Fibroblast of peridontal ligament (primary cell): Measurements from ENCODE around the gene ADK.
A peak's percentile ranks its signal among the peaks of the same experiment; 100 is the strongest.
"Not testable (repeated sequence)": the region's sequence is repeated elsewhere in the genome, so short reads cannot be mapped to it uniquely, and the experiment has no call there.

Source experiments
- DNase-seq: peaks from one replicate; pipeline ENCODE4 v3.0.0-alpha.2; 2010; ENCODE audit errors: extremely low read depth

The ADK gene

DNA sequence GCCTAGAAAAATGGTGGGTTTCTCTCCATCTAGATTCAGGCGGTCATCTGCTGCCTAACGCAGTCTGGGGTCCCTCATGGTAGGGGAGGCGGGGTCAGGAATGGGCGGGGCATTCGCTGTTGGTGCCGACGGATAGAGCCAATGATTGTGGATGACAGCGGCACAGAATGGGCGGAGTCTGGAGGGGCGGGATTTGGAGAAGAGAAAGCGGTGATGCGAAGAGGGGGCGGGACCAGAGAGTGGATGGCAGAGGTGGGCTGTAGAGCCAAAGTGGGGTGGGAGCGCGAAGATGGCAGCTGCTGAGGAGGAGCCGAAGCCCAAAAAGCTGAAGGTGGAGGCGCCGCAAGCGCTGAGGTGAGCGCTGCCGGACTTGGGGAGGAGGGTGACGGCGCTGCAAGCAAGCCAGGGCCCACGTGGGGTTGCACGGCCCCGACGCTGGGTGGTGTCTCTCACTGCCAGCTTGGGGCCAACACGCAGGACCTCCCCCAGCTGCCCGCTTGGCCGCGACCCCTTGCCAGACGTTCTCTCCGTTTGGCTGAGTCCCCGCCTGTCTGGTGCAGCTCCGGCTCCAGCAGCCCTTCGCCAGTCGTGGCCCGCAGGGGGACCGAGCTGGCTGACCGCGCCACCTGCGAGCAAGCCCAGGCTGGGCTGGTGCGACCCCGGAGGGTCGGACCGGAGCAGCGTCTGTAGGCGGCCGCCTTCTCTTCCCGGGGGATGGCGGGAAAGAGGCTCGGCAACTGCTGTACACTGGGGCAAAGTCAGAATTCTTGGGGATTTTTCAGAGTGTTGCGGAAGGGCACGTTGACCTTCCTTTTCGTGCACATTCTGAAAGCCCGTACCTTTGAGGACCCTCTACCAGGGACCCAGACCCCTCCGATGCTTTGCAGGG lies at the start of gene ADK:
Gene ADK, plus strand, starts transcription at position 232 of the 889 bp plus-strand sequence. Its CDS starts 58 bp downstream, at position 290.
- DNase-seq: peak; percentile 97

DNA sequence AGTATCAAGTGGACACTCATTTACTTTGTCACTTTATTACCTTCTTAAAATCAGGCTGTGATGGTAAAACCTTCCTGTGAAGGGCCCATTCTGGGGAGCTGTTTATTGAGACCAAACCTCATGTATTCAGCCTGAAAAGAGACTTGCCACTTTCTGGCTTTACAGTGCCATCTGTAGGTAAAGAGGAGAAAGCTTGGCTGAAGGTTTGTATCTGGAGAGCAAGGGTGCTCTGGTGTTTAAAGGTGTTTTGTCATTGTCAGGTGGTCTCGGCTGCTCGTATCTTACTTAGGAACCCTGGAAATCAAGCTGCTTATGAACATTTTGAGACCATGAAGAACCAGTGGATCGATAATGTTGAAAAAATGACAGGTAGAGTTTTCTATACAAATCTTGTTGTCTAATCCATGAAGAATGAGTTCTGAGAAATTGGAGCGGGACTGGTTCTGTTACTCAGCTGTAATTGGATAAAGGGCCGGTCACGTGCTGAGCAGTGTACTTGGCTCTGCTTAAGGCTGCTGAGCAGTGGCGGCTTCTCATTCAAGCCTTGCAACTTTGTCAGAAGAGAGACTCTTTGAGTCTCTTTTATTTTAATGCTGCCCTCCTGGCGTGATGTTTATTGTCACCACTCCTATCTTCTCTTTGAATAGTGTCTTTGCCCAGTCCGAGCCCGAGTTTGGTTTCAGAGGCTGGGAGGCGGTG lies 47.3 kb upstream of the ADK start:
- DNase-seq: peak; percentile 48

DNA sequence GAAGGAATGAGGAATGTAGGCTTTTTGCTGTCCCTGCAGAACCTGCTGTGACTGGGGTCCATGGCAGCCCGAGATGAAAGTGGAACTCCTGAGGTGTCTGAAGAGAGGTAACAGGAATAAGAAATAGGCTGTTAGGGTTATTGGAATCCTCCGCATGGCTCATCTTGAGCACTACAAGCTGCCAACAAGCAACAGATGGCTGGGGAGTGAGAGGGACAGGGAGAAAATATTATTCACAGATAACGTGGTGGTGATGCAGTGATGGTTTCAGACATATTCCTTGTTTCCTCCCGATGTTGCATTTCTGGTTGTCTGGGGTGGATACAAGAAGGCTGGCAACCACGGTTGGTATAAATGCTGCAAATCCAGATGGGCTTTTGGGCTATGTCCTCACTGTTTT lies 46.5 kb upstream of the ADK start:
- DNase-seq: no peak

DNA sequence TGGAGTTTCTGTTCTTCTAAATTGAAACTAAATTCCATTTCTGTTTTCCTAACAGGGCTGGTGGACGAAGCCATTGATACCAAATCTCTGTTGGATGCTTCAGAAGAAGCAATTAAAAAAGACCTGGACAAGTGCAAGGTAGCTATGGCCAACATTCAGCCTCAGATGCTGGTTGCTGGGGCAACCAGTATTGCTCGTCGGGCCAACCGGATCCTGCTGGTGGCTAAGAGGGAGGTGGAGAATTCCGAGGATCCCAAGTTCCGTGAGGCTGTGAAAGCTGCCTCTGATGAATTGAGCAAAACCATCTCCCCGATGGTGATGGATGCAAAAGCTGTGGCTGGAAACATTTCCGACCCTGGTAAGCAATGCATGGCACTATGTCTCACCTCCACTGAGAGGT lies 46.0 kb upstream of the ADK start:
- DNase-seq: no peak

GRCh38 chr10:74107391-74107790 lies 43.6 kb upstream of the ADK start:
- no peak for DNase-seq

DNA sequence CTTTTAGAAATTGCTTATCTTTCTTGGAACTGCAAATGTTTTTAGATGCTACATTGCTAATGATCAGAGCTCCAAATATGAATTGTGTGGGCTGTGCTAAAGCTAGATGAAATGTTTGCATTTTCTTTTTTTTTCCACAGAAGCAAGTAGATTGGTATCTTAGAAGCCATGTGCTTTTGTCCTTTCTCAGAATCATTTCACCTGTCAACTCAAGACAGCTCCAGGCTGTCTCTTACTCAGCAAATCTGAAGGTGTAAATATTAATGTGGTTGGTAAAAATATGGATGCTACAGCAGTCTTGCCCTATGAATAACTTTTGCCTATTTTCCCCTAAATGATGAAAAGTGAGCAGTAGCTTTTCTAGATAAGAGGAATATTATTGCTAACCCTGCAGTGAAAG lies 41.6 kb upstream of the ADK start:
- DNase-seq: no peak

GRCh38 chr10:74110120-74110519 lies 40.9 kb upstream of the ADK start:
- DNase-seq: no peak

GRCh38 chr10:74111799-74112198 lies 39.2 kb upstream of the ADK start:
- no peak for DNase-seq

DNA sequence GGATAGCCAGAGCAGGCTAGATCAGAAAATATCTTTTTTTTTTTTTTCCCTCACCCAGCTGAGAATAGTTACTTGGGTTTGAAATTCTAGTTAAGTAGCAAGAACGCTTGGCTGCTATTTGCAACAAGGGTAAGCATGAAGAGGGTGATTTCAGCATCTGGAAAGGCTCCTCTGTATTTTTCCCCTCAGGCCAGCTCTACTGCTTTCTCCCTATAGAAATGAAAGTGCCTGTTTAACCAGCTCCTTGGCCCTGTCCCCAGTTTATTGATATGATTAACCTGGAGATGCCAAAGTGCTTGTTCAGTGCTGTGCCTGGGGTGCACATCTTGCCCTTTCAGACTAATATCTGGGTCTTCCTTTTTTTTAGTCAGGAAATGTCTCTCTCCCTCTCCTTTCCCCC lies 37.5 kb upstream of the ADK start:
- DNase-seq: peak; percentile 71

GRCh38 chr10:74114041-74114448 lies 37.0 kb upstream of the ADK start:
- DNase-seq: no peak

DNA sequence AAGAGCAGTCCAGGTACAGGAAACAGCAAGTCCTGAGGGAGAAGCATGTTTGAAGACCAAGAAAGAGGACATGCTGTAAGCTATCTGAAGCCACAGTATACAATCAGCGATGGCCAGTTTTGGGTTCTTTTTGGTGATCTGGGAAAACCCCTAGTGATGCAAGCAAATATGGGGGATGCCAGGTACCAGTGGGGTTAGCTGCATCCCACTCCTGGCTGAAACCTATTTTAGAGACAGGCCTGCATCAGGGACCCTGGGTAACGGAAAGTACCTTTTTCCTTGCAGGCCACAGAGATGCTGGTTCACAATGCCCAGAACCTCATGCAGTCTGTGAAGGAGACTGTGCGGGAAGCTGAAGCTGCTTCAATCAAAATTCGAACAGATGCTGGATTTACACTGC lies 33.3 kb upstream of the ADK start:
- DNase-seq: no peak

- DNase-seq: no peak
These were observed 32.2 kb upstream of the ADK start for GRCh38 chr10:74118804-74119203.

DNA sequence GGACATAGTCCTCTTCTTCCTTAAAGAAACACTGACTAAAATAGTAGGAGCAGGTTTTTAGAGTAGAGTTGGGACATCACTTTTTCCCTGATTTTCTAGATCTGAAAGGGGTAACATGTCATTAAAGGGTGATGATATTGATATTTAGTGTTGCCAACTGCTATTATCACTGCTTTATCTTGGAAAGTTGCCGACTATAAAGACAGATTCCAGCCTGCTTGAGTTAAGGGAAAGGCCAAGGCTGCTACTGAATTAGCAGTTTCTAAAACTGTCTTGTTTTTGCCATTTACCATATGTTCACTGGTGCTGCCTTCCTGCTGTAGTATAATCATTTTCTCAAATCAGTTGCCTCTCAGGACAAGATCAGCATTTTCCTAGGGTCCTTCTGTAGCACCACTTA lies 30.1 kb upstream of the ADK start:
- DNase-seq: peak; percentile 48

- no peak for DNase-seq
These were observed 29.7 kb upstream of the ADK start for GRCh38 chr10:74121368-74121767.

DNA sequence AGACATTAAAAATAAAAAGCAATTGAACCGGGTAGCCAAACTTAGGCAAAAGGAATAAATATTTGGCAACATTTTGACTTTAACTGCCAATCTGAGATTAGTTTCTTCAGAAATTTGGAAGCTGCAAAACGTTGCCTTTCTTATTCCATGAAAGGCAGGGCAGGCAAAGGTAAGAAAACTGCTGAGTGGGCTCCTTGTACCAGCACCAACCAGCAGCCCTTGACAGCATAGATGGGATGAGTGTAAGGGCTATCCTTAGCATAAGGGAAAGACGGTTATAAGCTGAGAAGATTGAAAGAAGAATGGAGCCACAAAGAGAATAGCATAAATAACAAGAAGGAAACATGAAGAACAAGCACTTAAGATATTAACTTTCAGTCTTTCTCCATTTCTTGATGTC lies 29.0 kb upstream of the ADK start:
- no peak for DNase-seq

DNA sequence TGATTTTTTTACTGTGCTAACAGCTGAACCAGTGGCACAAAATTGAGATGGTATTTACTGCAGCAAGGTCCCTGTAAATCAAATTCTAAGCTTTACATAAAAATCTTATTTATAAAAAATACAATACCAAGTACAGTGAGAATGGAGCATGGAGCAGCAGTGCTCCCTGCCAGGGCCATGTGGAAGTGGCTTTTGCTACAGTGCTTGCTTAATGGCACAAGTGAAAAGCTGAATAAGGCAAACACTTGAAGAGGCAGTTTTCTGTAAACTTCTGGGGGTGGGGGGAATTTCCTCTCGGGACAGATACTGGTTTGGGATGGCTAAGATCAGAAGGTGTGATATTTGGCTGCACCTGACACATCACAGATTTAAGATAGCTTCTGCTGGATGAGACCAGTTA lies 27.9 kb upstream of the ADK start:
- no peak for DNase-seq

GRCh38 chr10:74133923-74134820 lies 16.8 kb upstream of the ADK start:
- no peak for DNase-seq

- DNase-seq: no peak
These were observed 15.6 kb upstream of the ADK start for GRCh38 chr10:74135452-74135851.

GRCh38 chr10:74137992-74138391 lies 13.0 kb upstream of the ADK start:
- DNase-seq: no peak

DNA sequence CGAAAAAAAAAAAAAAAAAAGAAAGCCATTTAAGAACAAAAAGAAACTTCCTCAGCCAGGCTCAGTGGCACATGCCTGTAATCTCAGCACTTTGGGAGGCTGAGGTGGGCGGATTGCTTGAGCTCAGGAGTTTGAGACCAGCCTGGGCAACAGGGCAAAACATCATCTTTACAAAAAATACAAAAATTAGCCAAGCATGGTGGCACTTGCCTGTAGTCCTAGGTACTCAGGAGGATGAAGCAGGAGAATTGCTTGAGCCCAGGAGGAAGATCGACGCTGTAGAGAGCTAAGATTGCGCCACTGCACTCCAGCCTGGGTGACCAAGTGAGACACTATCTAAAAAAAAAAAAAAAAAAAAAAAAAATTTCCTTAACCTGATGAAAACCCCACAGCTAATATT lies 12.4 kb upstream of the ADK start:
- not testable (repeated sequence) for DNase-seq

GRCh38 chr10:74139981-74140380 lies 11.0 kb upstream of the ADK start:
- no peak for DNase-seq

GRCh38 chr10:74140553-74140952 lies 10.5 kb upstream of the ADK start:
- DNase-seq: no peak
